NT2/D1 (cell line): ENCODE results near the gene YIF1A.

Source experiments
- SUZ12 ChIP-seq: IDR thresholded peaks from 2 replicates; pipeline ENCODE4 v1.6.1; 2011; ENCODE audit not compliant: insufficient read length, insufficient read depth; ENCODE audit errors: extremely low read depth
- YY1 ChIP-seq: IDR thresholded peaks from 2 replicates; pipeline ENCODE4 v1.6.1; 2011; ENCODE audit not compliant: insufficient read length, insufficient read depth

DNA sequence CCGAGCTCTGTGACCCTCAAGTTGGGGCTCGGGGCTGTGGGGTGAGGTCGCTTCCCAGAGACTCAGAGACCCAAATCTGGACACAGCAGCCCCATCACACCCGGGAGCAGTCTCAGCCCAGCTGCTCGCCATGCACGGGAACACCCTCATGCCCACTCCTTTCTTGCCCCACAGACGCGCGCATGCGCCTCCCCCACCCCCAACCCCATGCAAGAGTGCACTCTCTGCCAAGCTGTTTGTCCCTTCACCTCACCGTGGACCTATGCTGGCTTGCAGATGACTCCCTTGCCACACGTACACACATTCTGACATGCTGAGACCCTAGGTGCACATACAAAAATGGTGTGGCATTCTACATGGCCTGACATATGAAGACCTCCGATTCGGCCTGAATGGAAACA is 28.4 kb upstream of the YIF1A start:
- TF ChIP-seq YY1: no peak
- no peak for TF ChIP-seq SUZ12
